Measurements from ENCODE around the gene TRIP6.

DNA sequence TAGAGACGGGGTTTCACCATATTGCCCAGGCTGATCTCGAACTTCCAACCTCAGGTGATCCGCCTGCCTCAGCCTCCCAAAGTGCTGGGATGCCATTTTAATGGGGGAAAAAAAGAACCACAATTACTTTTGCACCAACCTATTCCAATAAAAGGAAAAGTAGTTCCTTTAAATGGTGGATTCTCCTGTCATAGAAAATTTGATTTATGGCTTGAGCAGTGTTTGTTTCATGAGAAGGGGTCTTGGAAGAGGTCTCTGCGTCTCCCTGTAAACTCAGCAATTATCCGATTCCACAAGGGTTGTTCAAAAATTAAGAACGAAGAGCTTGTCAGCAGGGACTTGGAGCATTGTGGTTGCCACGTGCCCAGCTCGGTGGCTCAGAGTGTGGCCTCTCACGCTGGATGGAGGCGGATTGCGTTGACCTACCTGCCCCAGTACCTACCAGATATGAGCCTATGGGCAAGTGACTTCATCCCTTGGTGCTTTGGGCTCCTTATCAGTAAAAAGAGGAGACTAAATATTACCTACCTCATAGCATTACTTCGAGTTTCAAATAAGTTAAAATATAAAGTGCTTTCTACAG lies 2.8 kb upstream of the TRIP6 start:
- TF ChIP-seq, protein P1, sequence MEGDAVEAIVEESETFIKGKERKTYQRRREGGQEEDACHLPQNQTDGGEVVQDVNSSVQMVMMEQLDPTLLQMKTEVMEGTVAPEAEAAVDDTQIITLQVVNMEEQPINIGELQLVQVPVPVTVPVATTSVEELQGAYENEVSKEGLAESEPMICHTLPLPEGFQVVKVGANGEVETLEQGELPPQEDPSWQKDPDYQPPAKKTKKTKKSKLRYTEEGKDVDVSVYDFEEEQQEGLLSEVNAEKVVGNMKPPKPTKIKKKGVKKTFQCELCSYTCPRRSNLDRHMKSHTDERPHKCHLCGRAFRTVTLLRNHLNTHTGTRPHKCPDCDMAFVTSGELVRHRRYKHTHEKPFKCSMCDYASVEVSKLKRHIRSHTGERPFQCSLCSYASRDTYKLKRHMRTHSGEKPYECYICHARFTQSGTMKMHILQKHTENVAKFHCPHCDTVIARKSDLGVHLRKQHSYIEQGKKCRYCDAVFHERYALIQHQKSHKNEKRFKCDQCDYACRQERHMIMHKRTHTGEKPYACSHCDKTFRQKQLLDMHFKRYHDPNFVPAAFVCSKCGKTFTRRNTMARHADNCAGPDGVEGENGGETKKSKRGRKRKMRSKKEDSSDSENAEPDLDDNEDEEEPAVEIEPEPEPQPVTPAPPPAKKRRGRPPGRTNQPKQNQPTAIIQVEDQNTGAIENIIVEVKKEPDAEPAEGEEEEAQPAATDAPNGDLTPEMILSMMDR (IDR thresholded peaks at IDR 0.05; ENCODE audit: borderline replicate concordance, extremely low read depth, low read length, poor library complexity, severe bottlenecking): no peak
- TF ChIP-seq EZH2 (IDR thresholded peaks at IDR 0.05; ENCODE audit: borderline replicate concordance, low read depth, low read length, severe bottlenecking): no peak

All from DND-41 (cell line).